ENCODE measurements around the gene USP20. TPM values are rescaled to one million over a fixed set of nuclear protein-coding genes. Genes with fewer than 3 reads are reported as not detected.
A peak's percentile ranks its signal among the peaks of the same experiment; 100 is the strongest.

Gene USP20
- total RNA-seq, 4 donors from 2014 or later, result 23.9 to 61.8 (median 52.0) TPM

GRCh38 chr9:129879991-129880653 is 44.9 kb downstream of the USP20 start:
- WGBS, 2 donors, result 93 to 95% methylated on average over 14 to 24 of the region's 31 CpGs
- no peak for DNase-seq
- no peaks in the 10 kb centered on the region for H3K27me3 ChIP-seq
- TF ChIP-seq, protein P1, sequence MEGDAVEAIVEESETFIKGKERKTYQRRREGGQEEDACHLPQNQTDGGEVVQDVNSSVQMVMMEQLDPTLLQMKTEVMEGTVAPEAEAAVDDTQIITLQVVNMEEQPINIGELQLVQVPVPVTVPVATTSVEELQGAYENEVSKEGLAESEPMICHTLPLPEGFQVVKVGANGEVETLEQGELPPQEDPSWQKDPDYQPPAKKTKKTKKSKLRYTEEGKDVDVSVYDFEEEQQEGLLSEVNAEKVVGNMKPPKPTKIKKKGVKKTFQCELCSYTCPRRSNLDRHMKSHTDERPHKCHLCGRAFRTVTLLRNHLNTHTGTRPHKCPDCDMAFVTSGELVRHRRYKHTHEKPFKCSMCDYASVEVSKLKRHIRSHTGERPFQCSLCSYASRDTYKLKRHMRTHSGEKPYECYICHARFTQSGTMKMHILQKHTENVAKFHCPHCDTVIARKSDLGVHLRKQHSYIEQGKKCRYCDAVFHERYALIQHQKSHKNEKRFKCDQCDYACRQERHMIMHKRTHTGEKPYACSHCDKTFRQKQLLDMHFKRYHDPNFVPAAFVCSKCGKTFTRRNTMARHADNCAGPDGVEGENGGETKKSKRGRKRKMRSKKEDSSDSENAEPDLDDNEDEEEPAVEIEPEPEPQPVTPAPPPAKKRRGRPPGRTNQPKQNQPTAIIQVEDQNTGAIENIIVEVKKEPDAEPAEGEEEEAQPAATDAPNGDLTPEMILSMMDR (IDR thresholded peaks at IDR 0.05), result no peak
- TF ChIP-seq POLR2A (IDR thresholded peaks at IDR 0.05), result no peak
- no peak overlapping the region for H3K27ac ChIP-seq
- H3K4me3 ChIP-seq (replicated peaks in 1 of 3), result no peak overlapping the region
- intact Hi-C loops (cut with DNase I), result loop anchor here (10.0 kb wide), 2 partner anchors 225 to 355 kb away; no protein-coding TSS in a partner anchor
- H3K4me1 ChIP-seq, result peaks cover 14 to 16% of the 10 kb centered on the region in 2 donors
- H3K36me3 ChIP-seq, result peaks cover 10 to 47% of the 10 kb centered on the region in 2 donors
- H3K9me3 ChIP-seq, result no peaks in the 10 kb centered on the region

DNA sequence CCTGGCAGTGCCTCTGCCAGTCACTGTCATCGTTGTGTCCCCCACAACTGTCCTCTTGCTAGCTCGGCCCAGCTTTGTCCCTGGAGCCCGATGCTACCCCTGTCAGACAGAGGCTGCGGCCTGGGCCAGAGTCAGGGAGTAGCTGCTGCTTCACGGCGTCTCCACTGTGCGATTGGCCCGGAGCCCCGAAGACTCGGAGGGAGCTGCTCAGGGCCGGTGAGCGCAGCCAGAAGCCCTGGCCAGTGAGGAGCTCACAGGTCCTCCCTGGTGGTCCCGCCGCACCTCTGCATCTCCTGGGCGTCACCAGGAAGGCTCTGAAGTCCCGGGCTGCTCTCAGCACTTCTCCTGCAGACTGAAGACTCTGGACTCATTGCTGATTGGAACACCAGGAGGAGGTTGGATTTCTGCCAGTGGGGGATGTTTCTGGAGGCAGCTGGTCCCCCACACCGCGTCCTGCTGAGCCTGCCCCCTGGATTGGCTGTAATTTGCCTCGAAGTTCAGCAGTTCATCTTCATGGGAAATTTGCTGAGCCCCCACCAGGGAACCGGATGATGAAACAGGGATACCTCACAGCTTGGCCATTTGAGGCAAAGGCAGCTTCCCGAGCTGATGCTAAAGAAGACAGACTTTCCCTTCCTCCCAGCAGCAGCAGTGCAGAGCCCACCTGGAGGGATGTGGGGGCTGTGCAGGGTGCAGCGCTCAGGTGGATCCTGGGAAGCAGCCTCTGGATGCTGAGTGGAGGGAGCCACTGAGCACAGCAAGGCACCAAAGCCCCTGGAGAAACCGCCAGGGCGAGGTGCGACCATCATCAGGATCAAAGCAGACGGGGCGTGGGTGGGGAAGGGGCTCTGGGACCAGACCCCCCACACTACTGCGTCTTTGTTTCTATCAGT is 45.6 kb downstream of the USP20 start:
- peaks cover 19 to 22% of the 10 kb centered on the region in 2 donors for H3K4me1 ChIP-seq
- H3K9me3 ChIP-seq, result no peaks in the 10 kb centered on the region
- H3K27ac ChIP-seq, result no peak overlapping the region
- WGBS, 2 donors, result 80 to 94% methylated on average over 19 to 28 of the region's 28 CpGs
- intact Hi-C loops (cut with DNase I), result loop anchor here (10.0 kb wide), 2 partner anchors 224 to 354 kb away; no protein-coding TSS in a partner anchor
- H3K27me3 ChIP-seq, result no peaks in the 10 kb centered on the region
- TF ChIP-seq, protein P1 (IDR thresholded peaks at IDR 0.05), result no peak
- TF ChIP-seq POLR2A (IDR thresholded peaks at IDR 0.05), result no peak
- DNase-seq, result no peak
- H3K4me3 ChIP-seq (replicated peaks in 1 of 3), result no peak overlapping the region
- H3K36me3 ChIP-seq, result peaks cover 3 to 39% of the 10 kb centered on the region in 2 donors

GRCh38 chr9:129881547-129882324 is 46.5 kb downstream of the USP20 start:
- no peak for TF ChIP-seq POLR2A (IDR thresholded peaks at IDR 0.05)
- TF ChIP-seq, protein P1 (IDR thresholded peaks at IDR 0.05), result no peak
- intact Hi-C loops (cut with DNase I), result loop anchor here (10.0 kb wide), 2 partner anchors 223 to 353 kb away; no protein-coding TSS in a partner anchor
- H3K4me1 ChIP-seq, result peaks cover 28 to 30% of the 10 kb centered on the region in 2 donors
- no peaks in the 10 kb centered on the region for H3K9me3 ChIP-seq
- no peaks in the 10 kb centered on the region for H3K27me3 ChIP-seq
- no peak overlapping the region for H3K27ac ChIP-seq
- no peak overlapping the region for H3K4me3 ChIP-seq (replicated peaks in 1 of 3)
- H3K36me3 ChIP-seq, result peaks cover 0 to 30% of the 10 kb centered on the region in 2 donors
- no peak for DNase-seq
- 84 to 89% methylated on average over 19 of the region's 19 CpGs for WGBS, 2 donors

DNA sequence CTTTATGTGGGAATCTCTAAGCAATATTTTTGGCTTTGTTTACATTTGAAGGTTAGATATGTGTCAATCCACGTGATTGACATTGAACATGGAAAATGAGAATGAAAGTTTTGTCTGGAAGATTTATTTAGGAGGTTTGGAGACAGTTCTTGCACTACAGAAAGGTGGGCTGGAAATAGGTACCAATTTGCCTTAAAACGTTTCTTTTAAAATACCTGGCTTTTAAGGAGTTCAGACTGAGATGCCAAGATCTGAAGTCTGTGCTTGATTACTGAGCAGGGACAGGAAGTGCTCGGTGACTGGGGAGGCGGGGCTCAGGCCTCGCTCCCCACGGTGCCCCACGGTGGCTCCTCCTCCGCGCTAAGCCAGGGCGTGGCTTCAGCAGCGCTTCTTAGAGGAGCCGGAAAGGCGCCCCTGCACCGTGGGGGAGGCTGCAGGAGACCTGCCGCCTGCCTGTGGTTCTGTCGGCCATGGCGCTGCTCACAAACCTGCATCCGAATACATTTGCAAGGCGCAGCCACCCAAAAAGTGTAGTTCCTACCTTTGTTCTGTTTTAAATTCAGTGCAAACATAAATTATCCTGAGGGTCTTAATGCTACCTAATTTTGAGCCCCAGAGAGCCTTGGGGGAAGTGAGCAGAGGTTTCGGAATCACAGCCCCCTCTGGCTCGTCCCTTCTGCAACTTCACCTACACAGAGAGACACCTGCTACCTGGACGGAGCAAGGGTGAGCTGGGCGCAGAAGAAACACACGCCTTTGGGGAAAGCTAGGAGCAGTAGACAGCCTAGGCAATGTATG is 49.2 kb downstream of the USP20 start:
- DNase-seq, result peak; percentile 97 to 98
- WGBS, 2 donors, result 16 to 25% methylated on average over 13 to 18 of the region's 24 CpGs
- Histone ChIP-seq H3K4me1 (peaks cover 32 to 33% of the 10 kb centered on the region in 2 donors), H3K27me3 (no peaks in the 10 kb centered on the region), H3K36me3 (peaks cover 4 to 26% of the 10 kb centered on the region in 2 donors), H3K4me3 (replicated peaks in 1 of 3) (no peak overlapping the region), H3K27ac (peak overlapping the region; percentile 44 to 77 (median 68)), H3K9me3 (no peaks in the 10 kb centered on the region)
- intact Hi-C loops (cut with DNase I), result loop anchor here (5.0 to 10.0 kb wide), 3 partner anchors 158 to 350 kb away; partner anchors contain the start of gene FNBP1
- TF ChIP-seq, protein P1 (IDR thresholded peaks at IDR 0.05), result no peak
- TF ChIP-seq POLR2A (IDR thresholded peaks at IDR 0.05), result peak in 1 of 2 donors; percentile 80

Data from thyroid gland (tissue), 4 donors.